ENCODE data around the gene LTF.
"Not testable (repeated sequence)": the region's sequence is repeated elsewhere in the genome, so short reads cannot be mapped to it uniquely, and the experiment has no call there.

GRCh38 chr3:46431905-46432304 is 32.8 kb downstream of the LTF start:
- not testable (repeated sequence) for TF ChIP-seq ZNF311 (tag by site-specific recombination; IDR thresholded peaks at IDR 0.05; ENCODE audit: borderline replicate concordance); REST (tag by site-specific recombination; IDR thresholded peaks at IDR 0.05); ZNF621 (tag by site-specific recombination; IDR thresholded peaks at IDR 0.05); CTCF (tag by site-specific recombination; IDR thresholded peaks at IDR 0.05); GLIS2 (tag by site-specific recombination; IDR thresholded peaks at IDR 0.05)
